GM23338 (cell line): ENCODE data around the gene ZNF121. TPM values are rescaled to one million over a fixed set of nuclear protein-coding genes. Genes with fewer than 3 reads are reported as not detected.

Source experiments
- ATAC-seq: fragments of 200-7000 bp; cut with Tn5 transposase; 3 replicates; pipeline ENCODE4 v1.9.1; 2020
- DNase-seq: peaks from one replicate; pipeline ENCODE4 v3.0.0-alpha.2; 2015; ENCODE audit warnings: low spot score
- H2AFZ ChIP-seq: fragments of 200-600 bp; sonication (generic); 2 replicates; pipeline ENCODE4 v1.8.0; 2016; ENCODE audit warnings: antibody characterized with exemption, mild to moderate bottlenecking, moderate library complexity
- H3F3A ChIP-seq: fragments of 200-600 bp; sonication (generic); replicated peaks from 2 replicates; pipeline ENCODE4 v1.8.0; 2017; ENCODE audit warnings: antibody characterized with exemption, mixed run types, low read depth
- H3K27ac ChIP-seq: fragments of 200-600 bp; sonication (generic); 2 replicates; pipeline ENCODE4 v1.6.1; 2016; ENCODE audit warnings: low read depth
- H3K27me3 ChIP-seq: fragments of 200-600 bp; sonication (generic); 2 replicates; pipeline ENCODE4 v1.8.0; 2016; ENCODE audit warnings: mild to moderate bottlenecking, mixed run types, moderate library complexity; ENCODE audit not compliant: insufficient read depth
- H3K36me3 ChIP-seq: fragments of 200-600 bp; sonication (generic); 2 replicates; pipeline ENCODE4 v1.8.0; 2016; ENCODE audit warnings: mild to moderate bottlenecking; ENCODE audit not compliant: insufficient read depth
- H3K4me1 ChIP-seq: fragments of 200-600 bp; sonication (generic); 2 replicates; pipeline ENCODE4 v1.8.0; 2016; ENCODE audit warnings: mild to moderate bottlenecking, moderate library complexity; ENCODE audit not compliant: insufficient read depth
- H3K4me2 ChIP-seq: fragments of 200-600 bp; sonication (generic); 2 replicates; pipeline ENCODE4 v1.7.1; 2017; ENCODE audit warnings: mixed run types
- H3K4me3 ChIP-seq: fragments of 200-600 bp; sonication (generic); 2 replicates; pipeline ENCODE4 v1.6.1; 2016; ENCODE audit warnings: mixed run types
- H3K79me2 ChIP-seq: fragments of 200-600 bp; sonication (generic); replicated peaks from 2 replicates; pipeline ENCODE4 v1.8.0; 2017; ENCODE audit warnings: mild to moderate bottlenecking; ENCODE audit not compliant: insufficient read depth
- H3K9me2 ChIP-seq: fragments of 200-600 bp; sonication (generic); 2 replicates; pipeline ENCODE4 v1.8.0; 2017; ENCODE audit not compliant: insufficient read depth
- H4K20me1 ChIP-seq: fragments of 200-600 bp; sonication (generic); replicated peaks from 2 replicates; pipeline ENCODE4 v1.8.0; 2017; ENCODE audit warnings: mild to moderate bottlenecking; ENCODE audit not compliant: insufficient read depth
- H3K27ac Mint-ChIP-seq: 2 replicates; pipeline ENCODE4 v1.8.0; 2020; ENCODE audit warnings: inconsistent platforms, mild to moderate bottlenecking, moderate library complexity, mixed read lengths
- H3K27me3 Mint-ChIP-seq: 3 replicates; pipeline ENCODE4 v1.8.0; 2022; ENCODE audit warnings: low read depth, mild to moderate bottlenecking, moderate library complexity, mixed read lengths, inconsistent platforms; ENCODE audit not compliant: insufficient read depth, poor library complexity
- H3K36me3 Mint-ChIP-seq: 3 replicates; pipeline ENCODE4 v1.8.0; 2021; ENCODE audit warnings: low read depth, mild to moderate bottlenecking, inconsistent platforms, moderate library complexity, mixed read lengths
- H3K4me1 Mint-ChIP-seq: 3 replicates; pipeline ENCODE4 v1.8.0; 2020; ENCODE audit warnings: mild to moderate bottlenecking, inconsistent platforms, mixed read lengths
- H3K4me3 Mint-ChIP-seq: 3 replicates; pipeline ENCODE4 v1.8.0; 2021; ENCODE audit warnings: moderate library complexity, mild to moderate bottlenecking, inconsistent platforms, mixed read lengths
- H3K9me3 Mint-ChIP-seq: 3 replicates; pipeline ENCODE4 v1.8.0; 2020; ENCODE audit warnings: moderate library complexity, mild to moderate bottlenecking, inconsistent platforms, mixed read lengths
- CREB1 ChIP-seq: fragments of 250-450 bp; sonication (Bioruptor Pico); IDR thresholded peaks from 2 replicates; pipeline ENCODE4 v1.5.0; 2020; ENCODE audit warnings: low read depth, mild to moderate bottlenecking, moderate library complexity
- EZH2 ChIP-seq: fragments of 200-600 bp; sonication (generic); IDR thresholded peaks from one replicate; pipeline ENCODE4 v1.8.0; 2017; ENCODE audit warnings: antibody characterized with exemption, mild to moderate bottlenecking, low read depth; ENCODE audit not compliant: unreplicated experiment
- EZH2phosphoT487 ChIP-seq: fragments of 200-600 bp; sonication (generic); IDR thresholded peaks from one replicate; pipeline ENCODE4 v1.8.1; 2018; ENCODE audit warnings: antibody characterized with exemption; ENCODE audit not compliant: unreplicated experiment
- JUNB ChIP-seq: IDR thresholded peaks from one replicate; pipeline ENCODE4 v1.6.1; 2016; ENCODE audit warnings: antibody characterized with exemption; ENCODE audit not compliant: unreplicated experiment
- POLR2AphosphoS5 ChIP-seq: IDR thresholded peaks from 2 replicates; pipeline ENCODE4 v1.6.1; 2016; ENCODE audit warnings: antibody characterized with exemption, low read depth
- ZNF114 ChIP-seq: fragments of 250-450 bp; sonication (Bioruptor Pico); IDR thresholded peaks from 2 replicates; pipeline ENCODE4 v1.5.0; 2020; ENCODE audit warnings: mild to moderate bottlenecking, moderate library complexity
- polyA plus RNA-seq: library from polyadenylated mRNA; unstranded; fragments of >200 nt; fragmentation: Nextera tagmentation; extraction: Ambion mirVana; gene quantifications from 2 replicates; pipeline ENCODE4 v1.2.1, GENCODE V29; 2016
- total RNA-seq: library from RNA; depleted of rRNA; stranded (reverse); fragments of >200 nt; shearing (Covaris generic); gene quantifications from 2 replicates; pipeline ENCODE4 v1.2.3, GENCODE V29; 2014
- TF ChIP-seq, protein P1 (sequence below): IDR thresholded peaks from one replicate; pipeline ENCODE4 v1.6.1; 2018; ENCODE audit warnings: antibody characterized with exemption; ENCODE audit not compliant: unreplicated experiment

The ZNF121 gene
- total and polyA plus RNA-seq, 2 experiments from 2014 or later: 50.8 to 252 TPM

DNA sequence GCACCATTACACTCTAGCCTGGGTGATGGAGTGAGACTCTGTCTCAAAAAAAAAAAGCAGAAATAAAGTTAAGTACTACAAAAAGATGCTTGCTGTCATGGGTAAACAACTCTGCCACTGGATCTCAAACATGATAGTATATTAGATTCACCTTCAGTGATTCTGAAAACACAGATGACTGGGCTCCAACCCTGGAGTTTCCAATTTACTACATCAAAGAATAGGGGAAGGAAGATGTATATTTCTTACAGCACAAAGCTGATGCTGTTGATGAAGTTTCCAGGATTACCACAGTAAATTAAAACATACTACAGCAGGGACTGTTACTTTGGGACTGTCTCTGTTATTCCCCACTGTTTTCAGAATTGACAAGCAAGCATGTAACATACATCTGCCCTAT lies 31.5 kb upstream of the ZNF121 start:
- ATAC-seq: no peak
- Histone ChIP-seq H3K4me3 (no peak overlapping the region), H3K4me2 (no peak overlapping the region), H3K36me3 (peaks cover 85% of the 10 kb centered on the region), H3K4me1 (peaks cover 7% of the 10 kb centered on the region), H3K9me2 (no peaks in the 10 kb centered on the region), H3K79me2 (peaks cover 25% of the 10 kb centered on the region), H3K27me3 (no peaks in the 10 kb centered on the region), H4K20me1 (no peaks in the 10 kb centered on the region; the same call in 1 of the 2 replicates), H3F3A (no peaks in the 10 kb centered on the region), H3K27ac (no peak overlapping the region), H2AFZ (no peak overlapping the region)
- Mint-ChIP-seq H3K27ac (no peak overlapping the region), H3K36me3 (peaks cover 92% of the 10 kb centered on the region), H3K4me1 (no peaks in the 10 kb centered on the region), H3K27me3 (peaks cover 8% of the 10 kb centered on the region), H3K4me3 (no peak overlapping the region), H3K9me3 (peaks cover 30% of the 10 kb centered on the region)
- no peak for DNase-seq
- TF ChIP-seq ZNF114: no peak
- TF ChIP-seq CREB1: no peak
- TF ChIP-seq POLR2AphosphoS5: no peak
- no peak for TF ChIP-seq EZH2phosphoT487

DNA sequence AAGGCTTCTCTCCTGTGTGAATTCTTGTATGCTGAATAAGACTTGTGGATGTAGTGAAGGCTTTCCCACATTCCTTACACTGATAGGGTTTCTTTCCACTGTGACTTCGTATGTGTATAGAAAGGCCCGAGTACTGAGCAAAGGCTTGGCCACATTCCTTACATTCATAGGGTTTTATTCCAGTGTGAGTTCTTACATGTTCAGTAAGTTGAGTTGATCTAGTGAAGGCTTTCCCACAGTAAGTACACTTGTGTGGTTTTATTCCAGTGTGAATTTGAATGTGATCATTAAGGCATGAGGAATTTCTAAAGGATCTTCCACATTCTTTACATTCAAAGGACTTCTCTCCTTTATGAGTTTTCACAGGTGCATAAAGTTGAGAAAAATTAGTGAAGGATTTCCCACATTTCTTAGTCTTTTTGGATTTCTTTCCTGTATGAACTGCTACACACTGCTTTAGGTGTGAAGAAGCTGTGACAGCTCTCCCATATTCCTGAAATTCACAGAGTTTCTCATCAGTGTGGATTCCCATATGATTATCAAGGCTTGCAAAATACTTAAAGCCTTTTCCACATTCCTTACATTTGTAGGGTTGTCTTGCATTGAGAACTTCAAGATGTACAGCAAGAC lies 26.3 kb upstream of the ZNF121 start:
- DNase-seq: no peak
- no peaks in the 10 kb centered on the region for H3F3A ChIP-seq
- Mint-ChIP-seq H3K4me3 (no peak overlapping the region), H3K36me3 (peaks cover 87% of the 10 kb centered on the region), H3K27ac (no peak overlapping the region), H3K27me3 (no peaks in the 10 kb centered on the region), H3K4me1 (no peaks in the 10 kb centered on the region), H3K9me3 (peaks cover 67% of the 10 kb centered on the region)
- H3K4me1 ChIP-seq: no peaks in the 10 kb centered on the region
- no peak overlapping the region for H3K4me2 ChIP-seq
- H3K27ac ChIP-seq: no peak overlapping the region
- H3K79me2 ChIP-seq: peaks cover 2% of the 10 kb centered on the region; the same call in 1 of the 2 replicates
- no peak overlapping the region for H3K4me3 ChIP-seq
- no peaks in the 10 kb centered on the region for H3K27me3 ChIP-seq
- no peak overlapping the region for H2AFZ ChIP-seq
- TF ChIP-seq JUNB: no peak
- TF ChIP-seq EZH2: no peak
- TF ChIP-seq, protein P1, sequence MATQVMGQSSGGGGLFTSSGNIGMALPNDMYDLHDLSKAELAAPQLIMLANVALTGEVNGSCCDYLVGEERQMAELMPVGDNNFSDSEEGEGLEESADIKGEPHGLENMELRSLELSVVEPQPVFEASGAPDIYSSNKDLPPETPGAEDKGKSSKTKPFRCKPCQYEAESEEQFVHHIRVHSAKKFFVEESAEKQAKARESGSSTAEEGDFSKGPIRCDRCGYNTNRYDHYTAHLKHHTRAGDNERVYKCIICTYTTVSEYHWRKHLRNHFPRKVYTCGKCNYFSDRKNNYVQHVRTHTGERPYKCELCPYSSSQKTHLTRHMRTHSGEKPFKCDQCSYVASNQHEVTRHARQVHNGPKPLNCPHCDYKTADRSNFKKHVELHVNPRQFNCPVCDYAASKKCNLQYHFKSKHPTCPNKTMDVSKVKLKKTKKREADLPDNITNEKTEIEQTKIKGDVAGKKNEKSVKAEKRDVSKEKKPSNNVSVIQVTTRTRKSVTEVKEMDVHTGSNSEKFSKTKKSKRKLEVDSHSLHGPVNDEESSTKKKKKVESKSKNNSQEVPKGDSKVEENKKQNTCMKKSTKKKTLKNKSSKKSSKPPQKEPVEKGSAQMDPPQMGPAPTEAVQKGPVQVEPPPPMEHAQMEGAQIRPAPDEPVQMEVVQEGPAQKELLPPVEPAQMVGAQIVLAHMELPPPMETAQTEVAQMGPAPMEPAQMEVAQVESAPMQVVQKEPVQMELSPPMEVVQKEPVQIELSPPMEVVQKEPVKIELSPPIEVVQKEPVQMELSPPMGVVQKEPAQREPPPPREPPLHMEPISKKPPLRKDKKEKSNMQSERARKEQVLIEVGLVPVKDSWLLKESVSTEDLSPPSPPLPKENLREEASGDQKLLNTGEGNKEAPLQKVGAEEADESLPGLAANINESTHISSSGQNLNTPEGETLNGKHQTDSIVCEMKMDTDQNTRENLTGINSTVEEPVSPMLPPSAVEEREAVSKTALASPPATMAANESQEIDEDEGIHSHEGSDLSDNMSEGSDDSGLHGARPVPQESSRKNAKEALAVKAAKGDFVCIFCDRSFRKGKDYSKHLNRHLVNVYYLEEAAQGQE: no peak
- TF ChIP-seq CREB1: no peak
- no peak for TF ChIP-seq EZH2phosphoT487
- H4K20me1 ChIP-seq: no peaks in the 10 kb centered on the region
- no peaks in the 10 kb centered on the region for H3K9me2 ChIP-seq
- no peak for ATAC-seq
- peaks cover 64% of the 10 kb centered on the region for H3K36me3 ChIP-seq

DNA sequence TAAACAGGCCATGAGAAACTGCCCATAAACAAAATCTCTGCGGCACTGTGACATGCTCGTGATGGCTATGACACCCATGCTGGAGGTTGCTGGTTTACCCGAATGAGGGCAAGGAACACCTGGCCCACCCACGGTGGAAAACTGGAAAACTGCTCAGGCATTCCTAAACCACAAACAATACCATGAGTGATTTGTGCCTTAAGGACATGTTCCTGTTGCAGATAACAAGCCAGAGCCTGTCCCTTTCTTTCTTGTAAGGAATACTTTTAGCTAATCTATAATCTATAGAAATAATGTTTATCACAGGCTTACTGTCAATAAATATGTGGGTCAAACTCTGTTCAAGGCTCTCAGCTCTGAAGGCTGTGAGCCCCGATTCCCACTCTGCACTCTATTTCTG lies 24.6 kb upstream of the ZNF121 start:
- peaks cover 66% of the 10 kb centered on the region for H3K9me3 Mint-ChIP-seq
- peaks cover 71% of the 10 kb centered on the region for H3K36me3 Mint-ChIP-seq
- TF ChIP-seq CREB1: no peak
- no peak overlapping the region for H3K27ac ChIP-seq
- no peaks in the 10 kb centered on the region for H3K9me2 ChIP-seq
- H3K4me2 ChIP-seq: no peak overlapping the region
- H3K27me3 Mint-ChIP-seq: peaks cover 2% of the 10 kb centered on the region
- H3K36me3 ChIP-seq: peaks cover 47% of the 10 kb centered on the region
- H3F3A ChIP-seq: no peaks in the 10 kb centered on the region
- ATAC-seq (no peak), DNase-seq (no peak)
- H3K4me3 Mint-ChIP-seq: no peak overlapping the region
- no peaks in the 10 kb centered on the region for H3K4me1 ChIP-seq
- H4K20me1 ChIP-seq: no peaks in the 10 kb centered on the region
- H2AFZ ChIP-seq: no peak overlapping the region
- peaks cover 2% of the 10 kb centered on the region; the same call in 1 of the 2 replicates for H3K79me2 ChIP-seq
- no peak overlapping the region for H3K4me3 ChIP-seq
- H3K4me1 Mint-ChIP-seq: no peaks in the 10 kb centered on the region
- H3K27me3 ChIP-seq: no peaks in the 10 kb centered on the region
- H3K27ac Mint-ChIP-seq: no peak overlapping the region
